ENCODE measurements around the gene SSH2.

DNA sequence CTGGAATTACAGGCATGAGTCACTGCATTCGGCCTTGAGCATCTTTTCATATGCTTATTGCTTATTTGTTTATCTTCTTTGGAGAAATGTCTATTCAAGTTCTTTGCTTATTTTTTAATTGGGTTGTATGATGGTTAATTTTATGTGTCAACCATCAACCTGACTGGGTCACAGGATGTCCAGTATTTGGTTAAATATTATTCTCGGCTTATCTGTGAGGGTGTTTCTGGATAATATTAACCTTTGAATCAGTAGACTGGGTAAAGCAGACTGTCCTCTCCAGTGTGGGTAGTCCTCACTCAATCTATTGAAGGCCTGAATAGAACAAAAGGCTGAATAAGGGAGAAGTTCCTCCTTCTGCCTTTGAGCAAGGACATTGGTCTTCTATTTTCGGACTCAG, 142.0 kb downstream of the SSH2 start:
- TF ChIP-seq, protein P1, sequence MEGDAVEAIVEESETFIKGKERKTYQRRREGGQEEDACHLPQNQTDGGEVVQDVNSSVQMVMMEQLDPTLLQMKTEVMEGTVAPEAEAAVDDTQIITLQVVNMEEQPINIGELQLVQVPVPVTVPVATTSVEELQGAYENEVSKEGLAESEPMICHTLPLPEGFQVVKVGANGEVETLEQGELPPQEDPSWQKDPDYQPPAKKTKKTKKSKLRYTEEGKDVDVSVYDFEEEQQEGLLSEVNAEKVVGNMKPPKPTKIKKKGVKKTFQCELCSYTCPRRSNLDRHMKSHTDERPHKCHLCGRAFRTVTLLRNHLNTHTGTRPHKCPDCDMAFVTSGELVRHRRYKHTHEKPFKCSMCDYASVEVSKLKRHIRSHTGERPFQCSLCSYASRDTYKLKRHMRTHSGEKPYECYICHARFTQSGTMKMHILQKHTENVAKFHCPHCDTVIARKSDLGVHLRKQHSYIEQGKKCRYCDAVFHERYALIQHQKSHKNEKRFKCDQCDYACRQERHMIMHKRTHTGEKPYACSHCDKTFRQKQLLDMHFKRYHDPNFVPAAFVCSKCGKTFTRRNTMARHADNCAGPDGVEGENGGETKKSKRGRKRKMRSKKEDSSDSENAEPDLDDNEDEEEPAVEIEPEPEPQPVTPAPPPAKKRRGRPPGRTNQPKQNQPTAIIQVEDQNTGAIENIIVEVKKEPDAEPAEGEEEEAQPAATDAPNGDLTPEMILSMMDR (conservative IDR thresholded peaks at IDR 0.05; ENCODE audit: low read depth, low read length): no peak
- TF ChIP-seq EZH2 (IDR thresholded peaks at IDR 0.05; ENCODE audit: low read length, unreplicated experiment): no peak
- no peak for TF ChIP-seq EZH2phosphoT487 (IDR thresholded peaks at IDR 0.05; ENCODE audit: borderline replicate concordance, low read length)

Data from PC-3 (cell line).